RPMI8226 (cell line): ENCODE data around the gene IL15.
"Not testable (repeated sequence)": the region's sequence is repeated elsewhere in the genome, so short reads cannot be mapped to it uniquely, and the experiment has no call there.

Source experiments
- DNase-seq: peaks from one replicate; pipeline ENCODE4 v3.0.0-alpha.2; 2015

IL15 gene

GRCh38 chr4:141705048-141705746 lies 68.8 kb downstream of the IL15 start:
- DNase-seq: no peak

GRCh38 chr4:141705747-141706377 lies 69.5 kb downstream of the IL15 start:
- DNase-seq: no peak

- no peak for DNase-seq
These were observed 70.1 kb downstream of the IL15 start for GRCh38 chr4:141706445-141706844.

- no peak for DNase-seq
These were observed 74.8 kb downstream of the IL15 start for GRCh38 chr4:141711211-141711610.

- no peak for DNase-seq
These were observed 76.8 kb downstream of the IL15 start for GRCh38 chr4:141713185-141713584.

- no peak for DNase-seq
These were observed 77.5 kb downstream of the IL15 start for GRCh38 chr4:141713771-141714445.

GRCh38 chr4:141719585-141719984 lies 83.2 kb downstream of the IL15 start:
- DNase-seq: no peak

- no peak for DNase-seq
These were observed 84.8 kb downstream of the IL15 start for GRCh38 chr4:141721174-141721573.

- no peak for DNase-seq
These were observed 88.3 kb downstream of the IL15 start for GRCh38 chr4:141724646-141725045.

GRCh38 chr4:141727420-141727819 lies 91.0 kb downstream of the IL15 start:
- no peak for DNase-seq

- DNase-seq: no peak
These were observed 94.4 kb downstream of the IL15 start for GRCh38 chr4:141730805-141731204.

- DNase-seq: no peak
These were observed 95.1 kb downstream of the IL15 start for GRCh38 chr4:141731481-141731880.

GRCh38 chr4:141739636-141740035 lies 103.3 kb downstream of the IL15 start:
- DNase-seq: no peak

GRCh38 chr4:141746026-141746425 lies 109.6 kb downstream of the IL15 start:
- DNase-seq: no peak

GRCh38 chr4:141751806-141752205 lies 115.4 kb downstream of the IL15 start:
- DNase-seq: not testable (repeated sequence)

GRCh38 chr4:141757287-141757686 lies 120.9 kb downstream of the IL15 start:
- no peak for DNase-seq

GRCh38 chr4:141759796-141760425 lies 123.5 kb downstream of the IL15 start:
- DNase-seq: no peak

- DNase-seq: no peak
These were observed 125.5 kb downstream of the IL15 start for GRCh38 chr4:141761926-141762325.

GRCh38 chr4:141763374-141763773 lies 127.0 kb downstream of the IL15 start:
- no peak for DNase-seq

- DNase-seq: no peak
These were observed 132.6 kb downstream of the IL15 start for GRCh38 chr4:141768954-141769353.

GRCh38 chr4:141771889-141772830 lies 135.8 kb downstream of the IL15 start:
- DNase-seq: no peak

- DNase-seq: no peak
These were observed 136.5 kb downstream of the IL15 start for GRCh38 chr4:141772838-141773237.

GRCh38 chr4:141782205-141782604 lies 145.8 kb downstream of the IL15 start:
- DNase-seq: no peak
